Tibial artery (tissue), 4 donors: ENCODE measurements around the gene FNDC5.
A peak's percentile ranks its signal among the peaks of the same experiment; 100 is the strongest.
"Not testable (repeated sequence)": the region's sequence is repeated elsewhere in the genome, so short reads cannot be mapped to it uniquely, and the experiment has no call there.

Experiments
- DNase-seq, 2 donors: peaks; one replicate each; pipeline ENCODE4 v3.0.0-alpha.2; 2019
- H3K27ac ChIP-seq, 2 donors: fragments of 200-600 bp; sonication (generic) in 1 of 2; 1 replicate in 1 of 2; 2 replicates in 1 of 2; pipeline ENCODE4 v1.5.1; 2018 to 2019; ENCODE audit warnings: mild to moderate bottlenecking in 1 of 2
- H3K27me3 ChIP-seq, 2 donors: fragments of 200-600 bp; sonication (generic) in 1 of 2; one replicate each; pipeline versions ENCODE4 v1.5.1 to v1.6.0; 2016 to 2019
- H3K36me3 ChIP-seq, 3 donors: fragments of 200-600 bp; sonication (generic) in 2 of 3; one replicate each; pipeline ENCODE4 v1.5.1; 2016 to 2019; ENCODE audit warnings: mild to moderate bottlenecking in 2 of 3
- H3K4me1 ChIP-seq, 4 donors: fragments of 200-600 bp; sonication (generic) in 2 of 4; 1 replicate in 3 of 4; 2 replicates in 1 of 4; pipeline ENCODE4 v1.5.1; 2016 to 2019
- H3K4me3 ChIP-seq, 2 donors: fragments of 200-600 bp; sonication (generic) in 1 of 2; 1 replicate in 1 of 2; 2 replicates in 1 of 2; pipeline ENCODE4 v1.5.1; 2018 to 2019; ENCODE audit warnings: mild to moderate bottlenecking in 2 of 2
- H3K9me3 ChIP-seq, 3 donors: fragments of 200-600 bp; sonication (generic) in 1 of 3; one replicate each; pipeline ENCODE4 v1.5.1; 2016 to 2019
- CTCF ChIP-seq, 2 experiments: fragments of 200-600 bp in 1 of 2; fragments of 450-650 bp in 1 of 2; IDR thresholded peaks; one replicate each; pipeline ENCODE4 v1.5.1; 2017 to 2019; ENCODE audit warnings: antibody characterized with exemption in 2 of 2, mild to moderate bottlenecking in 1 of 2, moderate library complexity in 1 of 2
- intact Hi-C: fragments of 100-400 bp; cut with DNase I; formaldehyde crosslinking; loops from one replicate; pipeline ENCODE4 v1.15.0; 2023; ENCODE audit warnings: low total_unique reads

FNDC5 gene

GRCh38 chr1:32910319-32910718 lies 39.6 kb upstream of the FNDC5 start:
- Histone ChIP-seq H3K27ac (no peak overlapping the region), H3K4me1 (no peaks in the 10 kb centered on the region), H3K4me3 (no peak overlapping the region), H3K9me3 (no peaks in the 10 kb centered on the region), H3K27me3 (peaks cover 0 to 7% of the 10 kb centered on the region in 2 donors), H3K36me3 (no peaks in the 10 kb centered on the region)
- no peak for TF ChIP-seq CTCF (IDR thresholded peaks at IDR 0.05)
- no peak for DNase-seq
- intact Hi-C loops, result no loop called here

- DNase-seq, result no peak
- no peaks in the 10 kb centered on the region for H3K9me3 ChIP-seq
- intact Hi-C loops, result no loop called here
- H3K4me3 ChIP-seq, result no peak overlapping the region
- H3K27ac ChIP-seq, result no peak overlapping the region
- H3K4me1 ChIP-seq, result no peaks in the 10 kb centered on the region
- H3K36me3 ChIP-seq, result no peaks in the 10 kb centered on the region
- no peak for TF ChIP-seq CTCF (IDR thresholded peaks at IDR 0.05)
- H3K27me3 ChIP-seq, result peaks cover 0 to 7% of the 10 kb centered on the region in 2 donors
These were observed 36.7 kb upstream of the FNDC5 start for GRCh38 chr1:32907435-32907834.

DNA sequence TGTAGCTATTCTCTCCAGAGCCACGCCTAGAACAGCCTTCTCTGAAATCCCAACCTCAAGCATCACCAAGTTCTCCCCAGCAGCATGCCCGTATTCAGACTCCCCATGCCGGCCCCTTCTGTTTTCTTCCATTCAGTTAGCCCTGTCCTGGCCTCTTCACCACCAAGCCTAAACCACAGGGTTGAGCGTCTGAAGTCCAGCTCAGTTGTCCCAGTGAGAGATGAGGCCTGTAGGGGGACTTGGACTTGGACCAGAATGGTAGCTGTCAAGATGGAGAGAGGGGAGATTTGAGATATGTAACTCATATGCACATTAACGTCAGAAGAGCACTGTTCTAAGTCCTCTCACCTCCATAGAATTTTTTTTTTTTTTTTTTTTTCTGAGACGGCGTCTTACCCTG lies 35.9 kb upstream of the FNDC5 start:
- DNase-seq, result no peak
- H3K36me3 ChIP-seq, result no peaks in the 10 kb centered on the region
- intact Hi-C loops, result no loop called here
- peaks cover 0 to 4% (median 1%) of the 10 kb centered on the region in 4 donors for H3K4me1 ChIP-seq
- H3K9me3 ChIP-seq, result no peaks in the 10 kb centered on the region
- no peak overlapping the region for H3K27ac ChIP-seq
- no peak for TF ChIP-seq CTCF (IDR thresholded peaks at IDR 0.05)
- no peak overlapping the region for H3K4me3 ChIP-seq
- peaks cover 0 to 12% of the 10 kb centered on the region in 2 donors for H3K27me3 ChIP-seq

DNA sequence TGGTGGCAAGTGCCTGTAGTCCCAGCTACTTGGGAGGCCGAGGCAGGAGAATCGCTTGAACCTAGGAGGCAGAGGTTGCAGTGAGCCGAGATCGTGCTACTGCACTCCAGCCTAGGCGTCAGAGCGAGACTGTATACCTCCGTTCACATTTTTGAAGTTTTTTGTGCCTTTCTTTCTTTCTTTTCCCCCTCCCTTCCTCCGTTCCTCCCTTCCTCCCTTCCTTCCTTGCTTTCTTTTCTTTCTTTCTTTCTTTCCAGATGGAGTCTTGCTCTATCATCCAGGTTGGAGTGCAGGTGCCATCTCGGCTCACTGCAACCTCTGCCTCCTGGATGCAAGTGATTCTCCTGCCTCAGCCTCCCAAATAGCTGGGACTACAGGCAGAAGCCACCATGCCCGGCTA lies 34.9 kb upstream of the FNDC5 start:
- intact Hi-C loops, result not testable (repeated sequence)
- H3K27me3 ChIP-seq, result peaks cover 0 to 19% of the 10 kb centered on the region in 2 donors

DNA sequence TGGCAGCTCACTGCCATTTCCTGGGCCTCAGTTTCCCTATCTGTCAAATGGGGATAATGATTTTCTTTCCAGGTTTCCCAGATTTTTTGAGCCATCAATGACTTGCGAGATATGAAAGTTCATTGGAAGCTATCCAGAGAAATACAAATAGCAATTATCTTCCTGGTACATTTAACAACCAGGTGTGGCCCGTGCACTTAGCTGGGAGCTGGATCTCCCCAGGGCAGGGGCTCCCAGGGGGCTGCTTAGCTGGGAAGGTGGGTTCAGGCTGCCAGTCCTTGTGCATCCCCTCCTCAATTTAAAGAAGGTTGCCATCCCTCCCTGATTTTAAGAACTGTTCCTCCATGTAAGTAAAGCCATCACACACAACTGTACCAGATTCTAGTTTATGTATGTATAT lies 34.1 kb upstream of the FNDC5 start:
- Histone ChIP-seq H3K4me3 (no peak overlapping the region), H3K27ac (no peak overlapping the region), H3K27me3 (peaks cover 0 to 23% of the 10 kb centered on the region in 2 donors), H3K36me3 (no peaks in the 10 kb centered on the region), H3K4me1 (peaks cover 0 to 21% (median 13%) of the 10 kb centered on the region in 4 donors), H3K9me3 (no peaks in the 10 kb centered on the region)
- TF ChIP-seq CTCF (IDR thresholded peaks at IDR 0.05), result no peak
- intact Hi-C loops, result no loop called here
- peak; percentile 0 to 39 for DNase-seq

More for the DNA sequence above, 34.9 kb upstream of the FNDC5 start:
- H3K4me3 ChIP-seq, H3K27ac ChIP-seq, H3K9me3 ChIP-seq, H3K36me3 ChIP-seq: not testable (repeated sequence)
- peaks cover 0 to 13% (median 8%) of the 10 kb centered on the region in 4 donors for H3K4me1 ChIP-seq
- peak; percentile 1 to 4 for DNase-seq

GRCh38 chr1:32903991-32904785 lies 33.5 kb upstream of the FNDC5 start:
- Histone ChIP-seq H3K36me3 (no peaks in the 10 kb centered on the region), H3K4me3 (no peak overlapping the region), H3K27me3 (peaks cover 0 to 23% of the 10 kb centered on the region in 2 donors), H3K9me3 (no peaks in the 10 kb centered on the region), H3K4me1 (peaks cover 0 to 22% (median 13%) of the 10 kb centered on the region in 4 donors), H3K27ac (no peak overlapping the region)
- DNase-seq, result peak; percentile 15 to 39
- no peak for TF ChIP-seq CTCF (IDR thresholded peaks at IDR 0.05)
- intact Hi-C loops, result no loop called here
